Endothelial cell of umbilical vein (primary cell): ENCODE measurements around the gene CAMTA1. TPM values are rescaled to one million over a fixed set of nuclear protein-coding genes. Genes with fewer than 3 reads are reported as not detected.
"Not testable (repeated sequence)": the region's sequence is repeated elsewhere in the genome, so short reads cannot be mapped to it uniquely, and the experiment has no call there.

Source experiments
- BruUV-seq: library from RNA; stranded (reverse); fragments of 400-500 nt; replicated peaks from 2 replicates; lab custom pipeline; 2021; lab: Mats Ljungman, UMichigan
- CTCF ChIA-PET: fragments of 300-600, 350-600 bp; sonication (Branson Sonifier 250); formaldehyde crosslinking; loops from one replicate; lab custom pipeline; 2021; ENCODE audit warnings: antibody characterized with exemption, inconsistent platforms; lab: Charles Lee
- POLR2A ChIA-PET: fragments of 300-600, 350-600 bp; sonication (Branson Sonifier 250); formaldehyde crosslinking; loops from one replicate; lab custom pipeline; 2021; ENCODE audit warnings: antibody characterized with exemption, inconsistent platforms; lab: Charles Lee
- DNase-seq: peaks from one replicate; pipeline ENCODE4 v3.0.0-alpha.2; 2011; ENCODE audit warnings: low read depth, low spot score
- FAIRE-seq: peaks from 2 replicates; lab custom pipeline; 2011; peaks lifted over from hg19 to GRCh38; lab: Jason Lieb, UNC
- H2AFZ ChIP-seq: 2 replicates; pipeline ENCODE4 v1.6.0; 2012; ENCODE audit warnings: low read depth, low read length, control low read depth, inconsistent platforms
- H3K27ac ChIP-seq: 2 replicates; pipeline ENCODE4 v1.5.1; 2011; ENCODE audit warnings: low read depth, mild to moderate bottlenecking, control low read depth, low read length, moderate library complexity; ENCODE audit not compliant: insufficient read depth
- H3K27me3 ChIP-seq, 2 experiments: 2 replicates each; pipeline versions ENCODE4 v1.6.0 to v1.6.1; 2011; ENCODE audit warnings: low read length in 2 of 2, mixed read lengths in 1 of 2; ENCODE audit not compliant: control insufficient read depth in 2 of 2, insufficient read depth in 2 of 2
- H3K36me3 ChIP-seq, 2 experiments: 2 replicates in 1 of 2; 3 replicates in 1 of 2; pipeline ENCODE4 v1.5.1; 2011; ENCODE audit warnings: low read length in 2 of 2, mild to moderate bottlenecking in 1 of 2, moderate library complexity in 1 of 2; ENCODE audit not compliant: control insufficient read depth in 2 of 2, insufficient read depth in 2 of 2; ENCODE audit errors: extremely low read depth in 1 of 2
- H3K4me1 ChIP-seq: 3 replicates; pipeline ENCODE4 v1.5.1; 2011; ENCODE audit warnings: mild to moderate bottlenecking, low read length; ENCODE audit not compliant: control insufficient read depth, insufficient read depth; ENCODE audit errors: extremely low read depth
- H3K4me2 ChIP-seq: 2 replicates; pipeline ENCODE4 v1.6.1; 2011; ENCODE audit warnings: low read length, control low read depth, mixed read lengths; ENCODE audit not compliant: insufficient read depth
- H3K4me3 ChIP-seq, 3 experiments: fragments of 200-600 bp in 1 of 3; sonication (generic), shearing (Covaris generic) in 1 of 3; replicated peaks in 1 of 3; 2 replicates each; pipeline ENCODE4 v1.5.1; 2011 to 2016; ENCODE audit warnings: control low read depth in 3 of 3, low read length in 3 of 3, mild to moderate bottlenecking in 2 of 3, inconsistent platforms in 1 of 3, low read depth in 1 of 3, moderate library complexity in 1 of 3; ENCODE audit not compliant: insufficient read depth in 1 of 3
- H3K79me2 ChIP-seq: 2 replicates; pipeline ENCODE4 v1.6.0; 2012; ENCODE audit warnings: low read length, inconsistent platforms; ENCODE audit not compliant: control insufficient read depth, insufficient read depth
- H3K9ac ChIP-seq: replicated peaks from 2 replicates; pipeline ENCODE3; 2011; ENCODE audit warnings: low read length, control low read depth; ENCODE audit not compliant: insufficient read depth; ENCODE audit errors: extremely low read depth
- H3K9me1 ChIP-seq: replicated peaks from 3 replicates; pipeline ENCODE4 v1.6.0; 2011; ENCODE audit warnings: mild to moderate bottlenecking, low read length; ENCODE audit not compliant: control insufficient read depth, insufficient read depth; ENCODE audit errors: extremely low read depth
- H3K9me3 ChIP-seq: replicated peaks from 2 replicates; pipeline ENCODE4 v1.5.1; 2012; ENCODE audit warnings: low read length, inconsistent platforms; ENCODE audit not compliant: control insufficient read depth, insufficient read depth
- H4K20me1 ChIP-seq: replicated peaks from 2 replicates; pipeline ENCODE3; 2011; ENCODE audit warnings: mild to moderate bottlenecking, low read length; ENCODE audit not compliant: control insufficient read depth, insufficient read depth; ENCODE audit errors: extremely low read depth
- EZH2 ChIP-seq: IDR thresholded peaks from 2 replicates; pipeline ENCODE4 v1.6.1; 2012; ENCODE audit warnings: borderline replicate concordance, low read depth, mild to moderate bottlenecking, moderate library complexity, low read length, inconsistent platforms; ENCODE audit not compliant: severe bottlenecking
- FOS ChIP-seq: IDR thresholded peaks from 2 replicates; pipeline ENCODE4 v1.6.1; 2011; ENCODE audit warnings: mild to moderate bottlenecking, low read length, moderate library complexity, borderline replicate concordance; ENCODE audit not compliant: insufficient read depth
- GATA2 ChIP-seq: IDR thresholded peaks from 2 replicates; pipeline ENCODE4 v1.7.0; 2011; ENCODE audit warnings: low read depth, mild to moderate bottlenecking, moderate library complexity, mixed read lengths, low read length; ENCODE audit not compliant: insufficient read length, insufficient read depth
- JUN ChIP-seq: IDR thresholded peaks from 2 replicates; pipeline ENCODE4 v1.6.1; 2011; ENCODE audit warnings: borderline replicate concordance, low read depth; ENCODE audit not compliant: insufficient read length, insufficient read depth
- MYC ChIP-seq: IDR thresholded peaks from one replicate; pipeline ENCODE4 v1.6.1; 2011; ENCODE audit warnings: mild to moderate bottlenecking, low read depth, low read length
- POLR2A ChIP-seq: IDR thresholded peaks from 2 replicates; pipeline ENCODE4 v1.6.1; 2012; ENCODE audit warnings: low read depth, mild to moderate bottlenecking, control low read depth, low read length
- POLR2AphosphoS5 ChIP-seq: IDR thresholded peaks from 2 replicates; pipeline ENCODE4 v1.6.1; 2012; ENCODE audit warnings: low read depth, mild to moderate bottlenecking, control low read depth, low read length, moderate library complexity; ENCODE audit not compliant: insufficient read depth
- dilution Hi-C: fragments of 300-500 bp; cut with MboI; formaldehyde crosslinking; loops from one replicate; pipeline ENCODE4 v1.15.0; 2019; ENCODE audit warnings: low sequenced_read_pairs; ENCODE audit not compliant: extremely low pct_ligation_motif_present
- intact Hi-C: fragments of 100-400 bp; cut with micrococcal nuclease; formaldehyde crosslinking; loops from one replicate; pipeline ENCODE4 v1.10.0; 2022
- polyA plus RNA-seq, 4 experiments: library from polyadenylated mRNA; depleted of rRNA in 3 of 4; stranded (reverse) in 3 of 4; unstranded in 1 of 4; fragments of >200 nt; gene quantifications; 2 replicates each; pipeline versions ENCODE4 v1.2.1 to v1.2.3, GENCODE V29; 2011 to 2012; ENCODE audit warnings: missing spikeins in 1 of 4
- total RNA-seq: library from RNA; stranded (reverse); gene quantifications from 2 replicates; pipeline ENCODE4 v1.2.3, GENCODE V29; 2021
- TF ChIP-seq, protein P1 (sequence below): IDR thresholded peaks from 2 replicates; pipeline ENCODE4 v1.6.1; 2011; ENCODE audit not compliant: insufficient read depth, insufficient read length
- TF ChIP-seq, protein P2 (sequence below), 2 donors: IDR thresholded peaks; 1 replicate in 1 of 2; 2 replicates in 1 of 2; pipeline ENCODE4 v1.5.1; 2011; ENCODE audit warnings: low read length in 2 of 2, mild to moderate bottlenecking in 2 of 2, moderate library complexity in 2 of 2, control low read depth in 1 of 2, inconsistent platforms in 1 of 2, low read depth in 1 of 2; ENCODE audit not compliant: insufficient read depth in 1 of 2; ENCODE audit errors: extremely low read depth in 1 of 2

The CAMTA1 gene
- total and polyA plus RNA-seq, 2 donors (not counting 3 experiments of a cell fraction or from before 2014, with no cell fraction given): 50.8 to 92.7 TPM

DNA sequence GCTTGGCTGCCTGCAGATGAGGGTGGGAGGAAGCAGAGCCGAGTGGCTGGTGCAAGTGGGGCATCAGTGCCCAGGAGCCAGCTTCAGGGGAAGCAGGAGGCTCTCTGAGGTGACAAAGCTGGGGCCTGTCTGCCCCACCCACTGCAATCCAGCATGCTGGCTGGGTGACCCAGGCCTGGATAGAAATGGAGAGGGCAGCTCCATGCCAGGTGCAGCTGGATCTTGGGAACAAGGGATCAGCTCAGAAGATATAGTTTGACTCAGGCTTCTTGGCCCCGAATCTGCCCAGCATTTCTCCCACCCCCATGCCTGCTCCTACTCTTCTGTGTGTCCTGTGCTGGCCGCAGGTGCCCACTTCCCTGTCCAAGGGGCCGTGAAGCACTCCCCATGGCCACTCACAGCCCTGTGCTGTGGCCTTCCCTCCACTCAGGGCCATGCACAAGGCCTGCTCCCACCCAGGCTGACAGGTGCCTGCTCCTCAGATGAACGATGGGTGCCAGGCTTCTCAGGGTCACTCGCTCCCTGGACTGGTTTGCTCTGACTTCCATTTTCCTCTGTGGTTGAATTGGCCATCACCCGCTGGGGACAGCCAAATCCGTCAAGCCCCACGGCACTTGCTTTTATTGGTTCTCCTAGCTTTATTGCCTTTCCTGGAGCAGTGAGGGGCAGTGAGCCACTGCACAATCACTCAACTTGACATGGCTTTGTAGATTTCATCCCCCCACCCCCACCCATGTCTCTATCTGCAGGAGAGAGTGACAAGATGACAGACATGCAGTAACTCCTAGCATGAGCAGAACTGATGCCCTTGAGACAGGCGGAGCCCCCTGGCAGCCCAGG, 811.1 kb downstream of the CAMTA1 start:
- intact Hi-C loops: no loop called here
- Histone ChIP-seq H2AFZ (no peak overlapping the region), H3K4me3 (no peak overlapping the region), H4K20me1 (no peaks in the 10 kb centered on the region), H3K27me3 (no peaks in the 10 kb centered on the region), H3K36me3 (no peaks in the 10 kb centered on the region), H3K79me2 (no peaks in the 10 kb centered on the region), H3K9ac (no peak overlapping the region), H3K9me3 (no peaks in the 10 kb centered on the region), H3K9me1 (no peaks in the 10 kb centered on the region), H3K4me1 (no peaks in the 10 kb centered on the region), H3K4me2 (no peak overlapping the region), H3K27ac (no peak overlapping the region)
- TF ChIP-seq FOS: no peak
- TF ChIP-seq POLR2AphosphoS5: no peak
- TF ChIP-seq, protein P1, sequence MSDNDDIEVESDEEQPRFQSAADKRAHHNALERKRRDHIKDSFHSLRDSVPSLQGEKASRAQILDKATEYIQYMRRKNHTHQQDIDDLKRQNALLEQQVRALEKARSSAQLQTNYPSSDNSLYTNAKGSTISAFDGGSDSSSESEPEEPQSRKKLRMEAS: no peak
- TF ChIP-seq, protein P2, sequence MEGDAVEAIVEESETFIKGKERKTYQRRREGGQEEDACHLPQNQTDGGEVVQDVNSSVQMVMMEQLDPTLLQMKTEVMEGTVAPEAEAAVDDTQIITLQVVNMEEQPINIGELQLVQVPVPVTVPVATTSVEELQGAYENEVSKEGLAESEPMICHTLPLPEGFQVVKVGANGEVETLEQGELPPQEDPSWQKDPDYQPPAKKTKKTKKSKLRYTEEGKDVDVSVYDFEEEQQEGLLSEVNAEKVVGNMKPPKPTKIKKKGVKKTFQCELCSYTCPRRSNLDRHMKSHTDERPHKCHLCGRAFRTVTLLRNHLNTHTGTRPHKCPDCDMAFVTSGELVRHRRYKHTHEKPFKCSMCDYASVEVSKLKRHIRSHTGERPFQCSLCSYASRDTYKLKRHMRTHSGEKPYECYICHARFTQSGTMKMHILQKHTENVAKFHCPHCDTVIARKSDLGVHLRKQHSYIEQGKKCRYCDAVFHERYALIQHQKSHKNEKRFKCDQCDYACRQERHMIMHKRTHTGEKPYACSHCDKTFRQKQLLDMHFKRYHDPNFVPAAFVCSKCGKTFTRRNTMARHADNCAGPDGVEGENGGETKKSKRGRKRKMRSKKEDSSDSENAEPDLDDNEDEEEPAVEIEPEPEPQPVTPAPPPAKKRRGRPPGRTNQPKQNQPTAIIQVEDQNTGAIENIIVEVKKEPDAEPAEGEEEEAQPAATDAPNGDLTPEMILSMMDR (IDR thresholded peaks at IDR 0.05; ENCODE audit: extremely low read depth in 1 of 2, insufficient read depth in 1 of 2, low read depth in 1 of 2, low read length in 2 of 2): no peak
- TF ChIP-seq JUN: no peak
- TF ChIP-seq MYC: no peak
- TF ChIP-seq POLR2A: no peak
- no peak for TF ChIP-seq GATA2
- TF ChIP-seq EZH2: no peak
- ChIA-PET CTCF (no interaction called here), POLR2A (no interaction called here)
- dilution Hi-C loops: no loop called here
- FAIRE-seq (no peak), DNase-seq (no peak)
- BruUV-seq: no TSS peak

DNA sequence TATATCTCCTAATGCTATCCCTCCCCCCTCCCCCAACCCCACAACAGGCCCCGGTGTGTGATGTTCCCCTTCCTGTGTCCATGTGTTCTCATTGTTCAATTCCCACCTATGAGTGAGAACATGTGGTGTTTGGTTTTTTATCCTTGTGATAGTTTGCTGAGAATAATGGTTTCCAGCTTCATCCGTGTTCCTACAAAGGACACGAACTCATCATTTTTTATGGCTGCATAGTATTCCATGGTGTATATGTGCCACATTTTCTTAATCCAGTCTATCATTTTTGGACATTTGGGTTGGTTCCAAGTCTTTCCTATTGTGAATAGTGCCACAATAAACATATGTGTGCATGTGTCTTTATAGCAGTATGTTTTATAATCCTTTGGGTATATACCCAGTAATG, 812.8 kb downstream of the CAMTA1 start:
- H2AFZ ChIP-seq, H3K4me2 ChIP-seq, CTCF ChIA-PET, H3K36me3 ChIP-seq, H3K27me3 ChIP-seq, POLR2A ChIA-PET, H3K9me3 ChIP-seq, H3K4me3 ChIP-seq, H3K27ac ChIP-seq, intact Hi-C loops, BruUV-seq, H4K20me1 ChIP-seq, DNase-seq, H3K79me2 ChIP-seq, FAIRE-seq, H3K4me1 ChIP-seq, H3K9ac ChIP-seq, H3K9me1 ChIP-seq, dilution Hi-C loops: not testable (repeated sequence)
